ENCODE measurements around the gene PDHX.

GRCh38 chr11:35011944-35012343 is 95.5 kb downstream of the PDHX start:
- TF ChIP-seq POLR2A (IDR thresholded peaks at IDR 0.05) (no peak), EP300 (IDR thresholded peaks at IDR 0.05) (no peak)
- TF ChIP-seq, protein P1, sequence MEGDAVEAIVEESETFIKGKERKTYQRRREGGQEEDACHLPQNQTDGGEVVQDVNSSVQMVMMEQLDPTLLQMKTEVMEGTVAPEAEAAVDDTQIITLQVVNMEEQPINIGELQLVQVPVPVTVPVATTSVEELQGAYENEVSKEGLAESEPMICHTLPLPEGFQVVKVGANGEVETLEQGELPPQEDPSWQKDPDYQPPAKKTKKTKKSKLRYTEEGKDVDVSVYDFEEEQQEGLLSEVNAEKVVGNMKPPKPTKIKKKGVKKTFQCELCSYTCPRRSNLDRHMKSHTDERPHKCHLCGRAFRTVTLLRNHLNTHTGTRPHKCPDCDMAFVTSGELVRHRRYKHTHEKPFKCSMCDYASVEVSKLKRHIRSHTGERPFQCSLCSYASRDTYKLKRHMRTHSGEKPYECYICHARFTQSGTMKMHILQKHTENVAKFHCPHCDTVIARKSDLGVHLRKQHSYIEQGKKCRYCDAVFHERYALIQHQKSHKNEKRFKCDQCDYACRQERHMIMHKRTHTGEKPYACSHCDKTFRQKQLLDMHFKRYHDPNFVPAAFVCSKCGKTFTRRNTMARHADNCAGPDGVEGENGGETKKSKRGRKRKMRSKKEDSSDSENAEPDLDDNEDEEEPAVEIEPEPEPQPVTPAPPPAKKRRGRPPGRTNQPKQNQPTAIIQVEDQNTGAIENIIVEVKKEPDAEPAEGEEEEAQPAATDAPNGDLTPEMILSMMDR (IDR thresholded peaks at IDR 0.05): no peak

Data from ovary (tissue), 3 donors.